ENCODE measurements around the gene C6orf47. TPM values are rescaled to one million over a fixed set of nuclear protein-coding genes. Genes with fewer than 3 reads are reported as not detected.
A peak's percentile ranks its signal among the peaks of the same experiment; 100 is the strongest.

The C6orf47 gene
- total and polyA plus RNA-seq, 2 of the 13 experiments (the other 11 are each of a cell fraction or from before 2014, with no cell fraction given) = 1.7 to 18.1 TPM

- Histone ChIP-seq H3K9me3 (ENCODE audit: low read length) (no peaks in the 10 kb centered on the region), H3K79me2 (ENCODE audit: insufficient read depth, low read length) (peaks cover 66% of the 10 kb centered on the region), H2AFZ (ENCODE audit: low read length) (no peak overlapping the region), H3K4me1 (ENCODE audit: insufficient read depth, low read length) (peaks cover 77% of the 10 kb centered on the region), H3K9ac (ENCODE audit: insufficient read depth, low read depth, low read length) (peak overlapping the region; percentile 98), H3K27ac (ENCODE audit: extremely low read length, insufficient read depth, low read length) (peak overlapping the region; percentile 99), H3K36me3 (replicated peaks in 1 of 2; ENCODE audit: control insufficient read depth in 1 of 2, insufficient read depth in 2 of 2, low read length in 2 of 2) (peaks cover 17 to 32% of the 10 kb centered on the region in 2 experiments), H4K20me1 (ENCODE audit: insufficient read depth, low read length) (peaks cover 8% of the 10 kb centered on the region; the same call in 1 of the 2 replicates), H3K27me3 (ENCODE audit: control insufficient read depth in 1 of 2, insufficient read depth in 2 of 2, low read length in 2 of 2) (no peaks in the 10 kb centered on the region; a peak in 1 of 5 replicates), H3K4me2 (ENCODE audit: low read depth, low read length) (peak overlapping the region; percentile 94), H3K4me3 (replicated peaks in 1 of 3; ENCODE audit: insufficient read depth in 1 of 3, low read depth in 2 of 3, low read length in 3 of 3) (peak overlapping the region; percentile 69 to 98 (median 71))
- FAIRE-seq = no peak
- DNase-seq (ENCODE audit: low spot score) = no peak
- ChIA-PET CTCF (ENCODE audit: low intra/inter-chr PET ratio, low total read pairs) (no interaction called here), POLR2A (interaction anchor here (0.8 to 7.4 kb wide), 35 partner anchors 7 to 513 kb away, joined by 3 to 438 read pairs (median 4); partner anchors contain the start of genes ABHD16A, APOM, BAG6 and CFB)
- in situ Hi-C loops (cut with HindIII; ENCODE audit: extremely low pct_ligation_motif_present, low pct_unique_long_range_greater_than_20kb) = no loop called here
- BruUV-seq (replicated peaks) = TSS peak; percentile 71
- intact Hi-C loops (cut with micrococcal nuclease; ENCODE audit: unreplicated experiment) = no loop called here
- WGBS (ENCODE audit: low lambda C conversion rate) = 28% methylated on average over 17 of the region's 17 CpGs
- no peak; the same call in 1 of the 3 replicates for ATAC-seq
- TF ChIP-seq NFKBIZ (CRISPR knock-in tag; IDR thresholded peaks at IDR 0.05) (no peak), ZNF33A (CRISPR knock-in tag; IDR thresholded peaks at IDR 0.05; ENCODE audit: borderline replicate concordance) (no peak), ZNF101 (CRISPR knock-in tag; IDR thresholded peaks at IDR 0.05; ENCODE audit: borderline replicate concordance, low read depth) (no peak), SP2 (CRISPR knock-in tag; IDR thresholded peaks at IDR 0.05) (no peak), MED1 (CRISPR knock-in tag; IDR thresholded peaks at IDR 0.05) (no peak; the same call in 1 of the 2 replicates), ELF4 (CRISPR knock-in tag; IDR thresholded peaks at IDR 0.05; ENCODE audit: borderline replicate concordance) (no peak), SKIL (CRISPR knock-in tag; IDR thresholded peaks at IDR 0.05; ENCODE audit: borderline replicate concordance) (0 out of 2 replicates have a peak, but pooled peaks have one; percentile 29), ZNF550 (CRISPR knock-in tag; IDR thresholded peaks at IDR 0.05; ENCODE audit: borderline replicate concordance) (0 out of 2 replicates have a peak, but pooled peaks have one; percentile 18), ZNF761 (CRISPR knock-in tag; conservative IDR thresholded peaks at IDR 0.05) (no peak; the same call in 1 of the 2 replicates), ZNF549 (CRISPR knock-in tag; IDR thresholded peaks at IDR 0.05) (no peak), MEIS2 (CRISPR knock-in tag; IDR thresholded peaks at IDR 0.05) (peak; percentile 30; the same call in 1 of the 2 replicates), NR2F6 (IDR thresholded peaks at IDR 0.05) (peak; percentile 87), NR2F6 (CRISPR knock-in tag; IDR thresholded peaks at IDR 0.05) (peak; percentile 90), NR1H2 (CRISPR knock-in tag; IDR thresholded peaks at IDR 0.05; ENCODE audit: borderline replicate concordance, low read depth) (no peak), ATAD3A (CRISPR knock-in tag; IDR thresholded peaks at IDR 0.05) (no peak), NFAT5 (CRISPR knock-in tag; IDR thresholded peaks at IDR 0.05) (no peak), LCORL (IDR thresholded peaks at IDR 0.05) (no peak), LCORL (CRISPR knock-in tag; IDR thresholded peaks at IDR 0.05) (no peak)
Observed at GRCh38 chr6:31663961-31664789, 3.6 kb upstream of the C6orf47 start.

All from HepG2 (cell line).